Subcutaneous abdominal adipose tissue (tissue), 5 donors: ENCODE data around the gene CDK15.

Experiments used
- H3K27ac ChIP-seq: one replicate; pipeline ENCODE4 v1.7.0; 2013; ENCODE audit warnings: low read depth, mild to moderate bottlenecking, inconsistent platforms, low read length, moderate library complexity
- H3K27me3 ChIP-seq, 5 donors: one replicate each; pipeline ENCODE4 v1.7.0; 2013; ENCODE audit warnings: low read length in 5 of 5, inconsistent platforms in 1 of 5; ENCODE audit not compliant: control insufficient read depth in 5 of 5, insufficient read depth in 4 of 5
- H3K36me3 ChIP-seq, 5 donors: one replicate each; pipeline ENCODE4 v1.7.0; 2013; ENCODE audit warnings: low read length in 5 of 5; ENCODE audit not compliant: control insufficient read depth in 5 of 5, insufficient read depth in 5 of 5
- H3K4me1 ChIP-seq, 5 donors: one replicate each; pipeline ENCODE4 v1.7.0; 2013; ENCODE audit warnings: low read length in 5 of 5, mild to moderate bottlenecking in 3 of 5, moderate library complexity in 1 of 5; ENCODE audit not compliant: control insufficient read depth in 5 of 5, insufficient read depth in 5 of 5
- H3K4me3 ChIP-seq, 5 donors: one replicate each; pipeline ENCODE4 v1.7.0; 2013; ENCODE audit warnings: low read length in 5 of 5, low read depth in 1 of 5
- H3K9ac ChIP-seq, 5 donors: one replicate each; pipeline ENCODE4 v1.7.0; 2013; ENCODE audit warnings: low read length in 5 of 5, mild to moderate bottlenecking in 4 of 5, moderate library complexity in 3 of 5
- H3K9me3 ChIP-seq, 5 donors: one replicate each; pipeline ENCODE4 v1.7.0; 2013; ENCODE audit warnings: low read length in 5 of 5; ENCODE audit not compliant: control insufficient read depth in 5 of 5
- donor health status: healthy.
- donor health status: healthy.
- donor health status: healthy.
- donor health status: healthy.
- donor health status: healthy.

Gene CDK15

GRCh38 chr2:201824212-201824611, 17.9 kb downstream of the CDK15 start:
- H3K27me3 ChIP-seq = no peaks in the 10 kb centered on the region
- no peaks in the 10 kb centered on the region for H3K36me3 ChIP-seq
- no peak overlapping the region for H3K27ac ChIP-seq
- no peak overlapping the region for H3K9ac ChIP-seq
- H3K9me3 ChIP-seq = no peaks in the 10 kb centered on the region
- H3K4me1 ChIP-seq = no peaks in the 10 kb centered on the region
- H3K4me3 ChIP-seq = no peak overlapping the region

- H3K4me1 ChIP-seq = no peaks in the 10 kb centered on the region
- H3K9ac ChIP-seq = no peak overlapping the region
- no peak overlapping the region for H3K27ac ChIP-seq
- H3K4me3 ChIP-seq = no peak overlapping the region
- H3K36me3 ChIP-seq = no peaks in the 10 kb centered on the region
- no peaks in the 10 kb centered on the region for H3K9me3 ChIP-seq
- no peaks in the 10 kb centered on the region for H3K27me3 ChIP-seq
Observed at GRCh38 chr2:201827621-201828020, 21.3 kb downstream of the CDK15 start.

DNA sequence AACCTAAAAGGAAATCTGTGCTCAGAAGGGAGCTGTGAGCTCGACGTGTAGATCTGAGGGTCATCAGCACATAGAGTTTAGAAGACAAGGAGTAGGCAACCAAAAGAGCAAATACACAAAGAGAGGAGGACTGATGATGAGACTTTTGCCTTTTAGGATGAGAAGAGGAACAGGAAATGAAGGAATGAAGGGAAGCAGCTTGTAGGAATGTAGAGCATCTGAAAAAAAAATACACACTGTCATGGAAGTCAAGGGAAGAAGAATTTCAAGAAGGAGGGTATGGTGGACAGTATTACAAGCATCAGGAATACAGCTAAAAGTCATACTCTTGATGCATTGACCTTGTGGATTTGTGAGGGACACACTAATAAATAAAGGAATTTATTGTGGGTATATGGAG, 21.9 kb downstream of the CDK15 start:
- no peaks in the 10 kb centered on the region for H3K36me3 ChIP-seq
- no peak overlapping the region for H3K4me3 ChIP-seq
- no peaks in the 10 kb centered on the region for H3K9me3 ChIP-seq
- no peaks in the 10 kb centered on the region for H3K4me1 ChIP-seq
- no peaks in the 10 kb centered on the region for H3K27me3 ChIP-seq
- H3K27ac ChIP-seq = no peak overlapping the region
- no peak overlapping the region for H3K9ac ChIP-seq

DNA sequence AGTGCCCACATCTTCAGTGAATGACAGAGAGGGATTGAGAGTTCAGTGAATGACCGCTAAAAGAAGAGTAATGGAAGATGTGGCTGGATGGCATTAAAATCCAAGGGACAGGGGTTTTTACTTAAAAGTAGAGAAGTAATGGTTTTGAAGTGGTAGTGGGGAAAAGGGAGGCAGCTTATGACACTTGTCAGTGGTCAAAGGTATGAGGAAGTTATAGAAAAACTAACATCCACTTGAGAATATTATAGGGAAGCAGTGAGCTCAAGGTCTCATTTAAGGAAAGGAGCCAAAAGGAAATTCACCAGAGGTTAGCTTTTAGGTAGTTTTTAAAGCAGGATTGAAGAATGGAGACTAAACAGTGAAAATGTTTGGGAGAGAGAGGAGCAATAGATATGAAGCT, 24.3 kb downstream of the CDK15 start:
- no peaks in the 10 kb centered on the region for H3K27me3 ChIP-seq
- no peaks in the 10 kb centered on the region for H3K36me3 ChIP-seq
- no peaks in the 10 kb centered on the region for H3K4me1 ChIP-seq
- no peak overlapping the region for H3K27ac ChIP-seq
- no peak overlapping the region for H3K4me3 ChIP-seq
- no peaks in the 10 kb centered on the region for H3K9me3 ChIP-seq
- no peak overlapping the region for H3K9ac ChIP-seq

- H3K27ac ChIP-seq = no peak overlapping the region
- H3K9ac ChIP-seq = no peak overlapping the region
- H3K36me3 ChIP-seq = no peaks in the 10 kb centered on the region
- no peaks in the 10 kb centered on the region for H3K9me3 ChIP-seq
- no peak overlapping the region for H3K4me3 ChIP-seq
- no peaks in the 10 kb centered on the region for H3K4me1 ChIP-seq
- H3K27me3 ChIP-seq = peaks cover 0 to under 1% (median 0%) of the 10 kb centered on the region in 5 donors
Observed at GRCh38 chr2:201831469-201831868, 25.1 kb downstream of the CDK15 start.

DNA sequence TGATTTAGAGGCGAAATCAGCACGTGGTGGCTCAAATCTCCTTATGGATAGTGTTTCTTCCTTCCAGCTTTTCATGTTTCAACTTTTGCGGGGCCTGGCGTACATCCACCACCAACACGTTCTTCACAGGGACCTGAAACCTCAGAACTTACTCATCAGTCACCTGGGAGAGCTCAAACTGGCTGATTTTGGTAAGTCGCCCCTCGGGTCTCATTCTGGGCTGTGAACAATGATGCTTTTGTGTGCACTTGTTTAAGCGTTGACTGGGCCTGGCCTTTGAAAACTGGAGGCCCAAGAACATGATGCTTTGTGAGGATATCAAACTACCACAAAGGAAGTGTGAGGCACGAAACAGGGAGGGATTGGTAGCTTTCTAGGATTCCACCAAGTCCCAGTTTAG, 27.4 kb downstream of the CDK15 start:
- Histone ChIP-seq H3K4me1 (no peaks in the 10 kb centered on the region), H3K9ac (no peak overlapping the region), H3K27ac (no peak overlapping the region), H3K36me3 (no peaks in the 10 kb centered on the region), H3K4me3 (no peak overlapping the region), H3K27me3 (peaks cover 0 to 3% (median 0%) of the 10 kb centered on the region in 5 donors), H3K9me3 (no peaks in the 10 kb centered on the region)

DNA sequence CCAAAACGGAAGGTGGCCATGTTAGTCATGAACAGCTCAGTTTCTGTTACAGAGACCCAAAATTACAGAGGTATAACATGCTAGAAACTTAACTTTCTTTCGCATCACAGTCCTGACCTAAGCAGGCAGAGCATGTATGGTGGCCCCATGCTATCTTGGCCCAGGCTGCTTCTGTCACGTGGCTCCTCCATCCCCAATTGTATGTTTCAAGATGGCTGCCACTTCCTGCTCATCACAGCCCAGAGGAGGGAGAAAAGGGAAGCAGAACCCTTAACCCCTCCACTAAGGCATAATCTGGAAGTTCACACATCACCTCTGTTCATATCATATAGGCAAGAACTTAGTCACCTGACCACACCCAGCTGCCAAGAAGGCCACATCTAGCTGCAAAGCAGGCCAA, 28.7 kb downstream of the CDK15 start:
- Histone ChIP-seq H3K4me3 (no peak overlapping the region), H3K9me3 (no peaks in the 10 kb centered on the region), H3K9ac (no peak overlapping the region), H3K36me3 (no peaks in the 10 kb centered on the region), H3K27me3 (peaks cover 0 to 3% (median 0%) of the 10 kb centered on the region in 5 donors), H3K27ac (no peak overlapping the region), H3K4me1 (no peaks in the 10 kb centered on the region)

GRCh38 chr2:201837391-201837790, 31.1 kb downstream of the CDK15 start:
- H3K9me3 ChIP-seq = peaks cover 0 to 3% (median 0%) of the 10 kb centered on the region in 5 donors

GRCh38 chr2:201837824-201838431, 31.6 kb downstream of the CDK15 start:
- Histone ChIP-seq H3K36me3 (no peaks in the 10 kb centered on the region), H3K9me3 (peaks cover 0 to 3% (median 0%) of the 10 kb centered on the region in 5 donors), H3K4me3 (no peak overlapping the region), H3K4me1 (no peaks in the 10 kb centered on the region), H3K27me3 (peaks cover 0 to 3% (median 0%) of the 10 kb centered on the region in 5 donors), H3K27ac (no peak overlapping the region), H3K9ac (no peak overlapping the region)

More at GRCh38 chr2:201837391-201837790, 31.1 kb downstream of the CDK15 start:
- H3K27ac ChIP-seq = no peak overlapping the region
- no peaks in the 10 kb centered on the region for H3K36me3 ChIP-seq
- no peak overlapping the region for H3K4me3 ChIP-seq
- H3K9ac ChIP-seq = no peak overlapping the region
- peaks cover 0 to 3% (median 0%) of the 10 kb centered on the region in 5 donors for H3K27me3 ChIP-seq
- no peaks in the 10 kb centered on the region for H3K4me1 ChIP-seq

- H3K27me3 ChIP-seq = peaks cover 0 to 3% (median 0%) of the 10 kb centered on the region in 5 donors
- H3K4me1 ChIP-seq = no peaks in the 10 kb centered on the region
- no peak overlapping the region for H3K9ac ChIP-seq
- H3K4me3 ChIP-seq = no peak overlapping the region
- H3K27ac ChIP-seq = no peak overlapping the region
- H3K9me3 ChIP-seq = peaks cover 0 to 3% (median 0%) of the 10 kb centered on the region in 5 donors
- H3K36me3 ChIP-seq = no peaks in the 10 kb centered on the region
Observed at GRCh38 chr2:201839727-201840126, 33.4 kb downstream of the CDK15 start.
